NCI-H345 treated with DMSO at 0.1 percent for 48 hours (cell line): ENCODE data around the gene SLC16A13.
"Not testable (repeated sequence)": the region's sequence is repeated elsewhere in the genome, so short reads cannot be mapped to it uniquely, and the experiment has no call there.

Experiments used
- DNase-seq: peaks from one replicate; lab custom pipeline; 2025; ENCODE audit not compliant: unreplicated experiment; lab: John Stamatoyannopoulos, UW

SLC16A13 gene

GRCh38 chr17:7027335-7027734 is 8.5 kb upstream of the SLC16A13 start:
- DNase-seq, result no peak

DNA sequence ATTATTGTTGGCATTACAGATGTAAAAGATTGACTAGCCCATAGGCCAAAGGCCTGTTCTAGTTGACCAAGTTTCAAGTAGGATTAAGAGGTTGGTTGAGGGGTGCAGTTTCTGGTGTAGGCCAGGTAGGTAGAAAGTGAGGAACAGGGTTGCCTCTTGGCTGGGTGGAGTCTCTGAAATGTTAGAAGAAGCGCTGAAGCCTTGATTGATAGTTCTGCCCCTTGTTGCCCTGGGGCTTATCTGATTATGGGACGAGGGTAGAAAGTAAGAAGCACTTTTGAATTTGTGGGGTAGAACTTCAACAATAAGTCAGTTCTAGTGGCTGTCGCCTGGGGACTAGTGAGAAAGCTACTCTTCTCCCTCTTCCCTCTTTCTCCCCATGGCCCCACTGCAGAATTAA is 6.7 kb upstream of the SLC16A13 start:
- DNase-seq, result no peak

DNA sequence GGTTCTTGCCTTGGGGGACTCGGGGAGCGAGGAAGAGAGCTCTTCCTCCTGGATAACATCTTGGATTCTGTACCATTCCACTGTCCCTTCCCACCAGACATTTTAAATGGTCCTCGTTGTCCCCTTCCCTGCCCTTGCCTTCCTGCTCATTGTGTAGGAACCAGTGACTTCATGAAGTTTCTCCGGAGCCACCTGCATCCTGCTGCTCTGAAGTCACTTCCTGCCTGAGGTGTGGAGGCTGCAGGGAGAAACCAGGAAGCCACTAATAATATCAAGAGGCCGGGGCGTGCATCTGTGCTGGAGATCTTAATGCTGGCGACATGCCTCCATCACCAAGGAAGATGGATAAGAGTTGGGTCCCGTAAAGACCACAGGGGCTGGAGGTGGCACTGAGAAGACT is 6.2 kb upstream of the SLC16A13 start:
- DNase-seq, result no peak

- DNase-seq, result no peak
Observed at GRCh38 chr17:7034955-7035590, 742 bp upstream of the SLC16A13 start.

- DNase-seq, result no peak
Observed at GRCh38 chr17:7038025-7038862, 2.4 kb downstream of the SLC16A13 start.

DNA sequence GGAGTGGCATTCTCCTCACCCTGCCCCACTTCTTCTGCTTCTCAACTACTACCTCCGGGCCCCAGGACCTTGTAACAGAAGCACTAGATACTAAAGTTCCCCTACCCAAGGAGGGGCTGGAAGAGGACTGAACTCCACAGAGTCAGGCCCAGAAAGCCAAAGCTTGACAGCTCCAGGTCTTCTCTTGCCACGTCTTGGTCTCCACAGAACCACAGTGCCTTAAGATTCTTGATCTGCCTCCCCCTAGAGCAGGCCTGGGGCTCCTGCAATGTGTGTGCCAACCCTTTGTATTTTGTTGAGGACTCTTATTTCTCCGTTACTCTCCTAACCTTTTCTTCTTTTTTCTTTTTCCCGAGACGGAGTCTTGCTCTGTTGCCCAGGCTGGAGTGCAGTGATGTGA is 4.0 kb downstream of the SLC16A13 start:
- DNase-seq, result no peak

DNA sequence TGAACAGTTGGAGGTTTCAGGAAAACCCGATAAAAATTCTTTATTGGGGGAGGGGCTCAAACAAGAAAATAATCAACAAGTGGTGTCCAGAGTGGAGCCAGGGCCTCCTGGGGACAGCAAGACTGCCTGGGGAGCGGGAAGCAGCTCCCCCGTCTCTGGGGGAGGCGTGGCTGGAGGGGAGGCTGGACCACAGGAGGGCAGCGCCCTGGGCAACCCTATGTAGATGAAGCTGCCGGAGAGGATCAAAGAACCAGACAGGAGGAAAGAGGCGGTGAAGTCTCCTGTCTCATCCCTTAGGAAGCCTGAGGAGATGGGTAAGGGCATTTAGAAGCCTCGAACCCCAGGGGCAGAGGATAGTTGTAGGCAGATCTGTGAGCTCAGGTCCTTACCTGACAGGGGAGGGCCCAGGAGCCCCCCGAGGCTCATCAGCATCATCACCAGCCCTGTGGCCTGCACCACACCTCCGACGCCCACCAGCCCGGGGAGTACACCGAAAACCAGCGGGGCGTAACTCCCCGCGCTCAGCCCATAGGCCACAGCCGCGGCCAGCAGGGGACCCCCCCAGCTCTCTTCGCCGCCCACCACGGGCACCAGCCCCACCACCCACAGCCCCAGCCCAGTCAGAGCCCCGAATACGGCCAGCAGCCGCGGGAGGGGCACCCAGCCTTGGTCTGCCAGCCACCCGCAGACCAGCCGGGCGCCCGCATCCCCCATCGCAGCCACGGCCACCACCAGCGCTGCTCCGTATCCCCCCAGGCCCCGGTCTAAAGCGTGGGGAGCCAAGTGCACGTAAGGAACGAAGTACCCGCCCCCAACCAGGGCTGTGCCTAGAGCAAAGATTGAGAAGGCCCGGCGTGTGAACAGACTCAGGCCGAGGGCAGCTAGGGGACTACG is 6.0 kb downstream of the SLC16A13 start:
- no peak for DNase-seq

GRCh38 chr17:7042501-7043181 is 6.8 kb downstream of the SLC16A13 start:
- no peak for DNase-seq

- no peak for DNase-seq
Observed at GRCh38 chr17:7043182-7043496, 7.3 kb downstream of the SLC16A13 start.

DNA sequence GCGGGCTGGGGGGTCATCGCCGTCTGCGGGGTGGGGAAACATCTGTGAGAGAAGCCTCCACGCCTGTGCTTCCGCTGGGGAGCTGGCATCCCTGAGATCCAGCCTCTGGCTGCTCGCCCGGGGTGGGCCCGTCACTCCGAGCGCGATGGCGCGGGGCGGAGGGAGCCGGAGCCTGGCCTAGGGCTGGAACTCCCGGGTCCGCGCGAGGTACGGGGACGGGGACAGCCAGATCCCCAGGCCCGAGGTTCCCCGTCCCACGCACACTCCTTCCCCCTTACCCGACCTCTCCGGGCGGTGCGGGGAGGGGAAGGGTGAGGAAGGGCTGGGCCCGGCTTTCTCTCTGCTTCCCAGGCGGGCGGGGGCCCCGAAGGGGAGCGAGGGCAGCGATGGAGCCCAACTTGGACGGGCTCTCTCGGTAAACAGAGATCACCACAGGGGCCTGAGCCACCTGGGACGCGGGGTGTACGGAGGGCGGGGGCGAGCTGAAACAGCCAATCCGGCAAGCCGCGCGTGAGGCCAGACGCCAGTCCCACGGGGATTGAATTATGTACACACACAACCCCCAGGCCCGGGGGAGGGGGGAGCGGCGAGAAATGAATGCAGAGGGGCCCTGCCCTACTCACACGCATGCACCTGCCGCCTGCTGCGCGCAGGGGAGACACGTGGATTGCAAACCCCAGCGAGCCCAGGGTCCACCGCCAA is 7.8 kb downstream of the SLC16A13 start, which contains the start of gene SLC16A11:
Gene SLC16A11 (minus strand): TSS at position 596 of the 702 bp plus-strand sequence. CDS start 579 bp downstream, at position 17.
- peak; percentile 82 for DNase-seq

DNA sequence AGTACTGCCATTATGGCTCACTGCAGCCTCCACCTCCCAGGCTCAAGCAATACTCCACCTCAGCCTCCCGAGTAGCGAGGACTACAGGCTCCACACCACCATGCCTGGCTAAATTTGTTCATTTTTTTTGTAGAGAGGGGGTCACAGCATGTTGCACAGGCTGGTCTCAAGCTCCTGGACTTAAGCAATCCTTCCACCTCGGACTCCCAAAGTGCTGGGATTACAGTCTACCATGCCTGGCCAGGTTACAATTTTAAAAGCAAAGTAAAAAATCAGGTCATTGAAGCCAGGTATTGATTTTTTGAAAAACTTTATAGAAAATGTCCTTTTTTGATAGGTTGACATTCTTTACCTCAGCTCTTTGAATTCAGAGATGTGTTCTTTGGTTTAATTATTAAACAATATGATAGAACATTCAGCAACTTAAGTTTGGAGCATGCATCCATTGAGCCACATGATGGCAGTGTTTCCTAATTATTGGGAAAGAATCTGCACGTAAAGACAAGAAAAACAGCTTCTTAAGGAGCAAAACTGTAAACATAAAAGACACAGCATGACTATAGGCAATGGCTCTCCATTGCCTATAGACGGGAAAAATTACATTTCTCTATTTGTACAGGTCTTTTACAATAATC is 9.8 kb downstream of the SLC16A13 start:
- peak; percentile 49 for DNase-seq

DNA sequence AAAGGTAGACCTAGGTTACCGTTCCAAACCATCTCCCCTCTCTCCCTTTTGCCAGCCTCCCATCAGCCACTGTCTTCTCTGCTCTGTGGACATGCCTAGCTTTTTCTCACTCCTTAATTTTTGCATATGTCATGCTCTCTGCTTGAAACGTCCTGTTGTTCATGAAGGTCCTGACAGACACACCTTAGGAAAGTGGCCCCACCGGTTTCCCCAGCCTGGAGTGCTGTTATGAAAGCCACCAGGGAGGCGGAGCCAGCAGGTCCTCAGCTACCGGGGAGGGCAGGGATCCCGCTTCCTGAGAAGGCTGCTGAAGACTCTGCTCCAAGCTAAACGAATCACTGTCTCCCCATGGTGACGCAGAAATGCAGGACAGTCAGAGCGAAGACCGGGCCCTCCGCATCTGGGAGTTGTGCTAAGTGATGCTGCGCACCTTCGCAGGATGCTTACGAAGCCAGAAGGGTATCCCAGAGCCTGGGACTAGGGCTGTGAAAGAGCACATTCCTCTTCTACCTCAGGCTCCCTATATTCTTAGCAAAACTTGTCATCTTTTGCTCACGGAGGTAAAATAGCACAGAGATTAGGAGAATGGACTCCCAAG is 10.4 kb downstream of the SLC16A13 start:
- peak; percentile 49 for DNase-seq

DNA sequence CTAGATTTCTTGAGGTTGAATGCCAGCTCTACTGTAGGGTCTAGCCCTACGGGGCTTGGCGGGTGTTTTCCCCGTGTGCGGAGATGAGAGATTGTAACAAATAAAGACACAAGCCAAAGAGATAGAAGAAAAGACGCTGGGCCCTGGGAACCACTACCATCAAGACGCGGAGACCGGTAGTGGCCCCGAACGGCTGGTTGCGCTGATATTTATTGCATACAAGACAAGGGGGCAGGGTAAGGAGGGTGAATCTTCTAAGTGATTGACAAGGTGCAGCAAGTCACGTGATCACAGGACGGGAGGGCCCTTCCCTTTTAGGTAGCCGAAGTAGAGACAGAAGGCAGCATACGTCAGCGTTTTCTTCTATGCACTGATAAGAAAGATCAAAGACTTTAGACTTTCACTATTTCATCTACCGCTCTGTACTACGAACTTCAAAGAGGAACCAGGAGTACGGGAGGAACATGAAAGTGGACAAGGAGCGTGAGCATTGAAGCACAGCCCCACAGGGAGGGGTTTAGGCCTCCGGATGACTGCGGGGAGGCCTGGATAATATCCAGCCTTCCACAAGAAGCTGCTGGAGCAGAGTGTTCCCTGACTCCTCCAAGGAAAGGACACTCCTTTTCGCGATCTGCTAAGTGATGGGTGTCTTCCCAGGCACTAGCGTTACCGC is 11.0 kb downstream of the SLC16A13 start:
- not testable (repeated sequence) for DNase-seq

DNA sequence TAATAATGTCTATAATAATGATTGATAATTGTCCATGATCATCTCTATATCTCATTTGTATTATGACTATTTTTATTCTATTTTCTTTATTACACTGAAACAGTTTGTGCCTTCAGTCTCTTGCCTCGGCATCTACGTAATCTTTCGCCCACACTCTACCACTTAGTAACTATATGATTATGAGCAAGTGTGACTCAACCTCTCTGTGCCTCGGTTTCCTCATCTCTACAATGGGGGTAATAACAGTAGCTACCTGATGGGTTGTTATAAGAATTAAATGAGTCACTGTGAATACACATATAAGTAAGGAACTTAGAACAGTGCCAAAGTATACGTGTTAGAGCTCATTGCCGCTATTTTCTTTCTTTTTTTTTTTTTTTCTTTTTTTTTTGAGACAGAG is 11.8 kb downstream of the SLC16A13 start:
- no peak for DNase-seq

- DNase-seq, result no peak
Observed at GRCh38 chr17:7048968-7049367, 13.2 kb downstream of the SLC16A13 start.

DNA sequence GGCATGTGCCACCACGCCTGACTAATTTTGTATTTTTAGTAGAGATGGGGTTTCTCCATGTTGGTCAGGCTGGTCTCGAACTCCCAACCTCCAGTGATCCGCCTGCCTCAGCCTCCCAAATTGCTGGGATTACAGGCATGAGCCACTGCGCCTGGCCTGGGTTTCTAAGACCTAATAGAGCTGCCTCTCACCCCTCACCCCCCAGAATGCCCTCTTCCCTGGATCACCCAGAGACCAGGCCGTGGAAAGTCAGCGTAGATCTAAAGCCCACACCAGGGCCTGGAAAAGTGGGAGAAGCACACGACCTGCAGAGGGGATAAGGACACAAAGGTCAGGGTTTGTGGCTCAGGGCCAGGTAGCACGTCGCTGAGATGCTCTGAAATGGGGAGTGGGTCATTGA is 14.8 kb downstream of the SLC16A13 start:
- not testable (repeated sequence) for DNase-seq

DNA sequence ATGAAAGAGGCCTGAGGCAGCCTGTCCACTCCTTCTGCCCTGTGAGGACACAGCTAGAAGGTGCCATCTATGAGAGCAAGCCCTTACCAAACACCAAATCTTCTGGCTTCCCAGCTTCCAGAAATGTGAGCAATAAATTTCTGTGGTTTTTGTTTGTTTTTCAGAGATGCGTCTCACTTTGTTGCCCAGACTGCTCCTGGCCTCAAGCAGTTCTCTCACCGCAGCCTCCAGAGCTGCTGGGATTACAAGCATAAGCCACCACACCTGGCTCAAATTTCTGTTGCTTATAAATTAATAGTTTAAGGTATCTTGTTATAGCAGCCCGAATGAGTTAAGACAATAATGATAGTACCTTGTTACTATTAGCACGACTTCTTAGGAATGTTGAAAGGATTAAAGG is 20.6 kb downstream of the SLC16A13 start:
- no peak for DNase-seq

GRCh38 chr17:7058831-7059447 is 23.1 kb downstream of the SLC16A13 start:
- no peak for DNase-seq
